ENCODE data around the gene PEX16.

The PEX16 gene

GRCh38 chr11:45894555-45895247 lies 23.0 kb downstream of the PEX16 start:
- H3K4me3 ChIP-seq = no peak overlapping the region
- H3K27ac ChIP-seq = no peak overlapping the region
- H3K36me3 ChIP-seq (ENCODE audit: insufficient read depth, low read length) = no peaks in the 10 kb centered on the region
- TF ChIP-seq EZH2 (IDR thresholded peaks at IDR 0.05) (no peak), POLR2AphosphoS5 (IDR thresholded peaks at IDR 0.05; ENCODE audit: borderline replicate concordance, low read depth, low read length) (no peak), FOXP2 (optimal IDR thresholded peaks at IDR 0.05; ENCODE audit: control extremely low read depth, extremely low read length, insufficient read depth) (no peak)
- no peak overlapping the region for H3K9ac ChIP-seq (ENCODE audit: insufficient read length)
- no peak for DNase-seq (ENCODE audit: low read depth, low spot score)
- H3K9me3 ChIP-seq (ENCODE audit: low read depth, low read length) = no peaks in the 10 kb centered on the region

GRCh38 chr11:45892856-45893255 lies 24.8 kb downstream of the PEX16 start:
- no peaks in the 10 kb centered on the region for H3K9me3 ChIP-seq (ENCODE audit: low read depth, low read length)
- H3K36me3 ChIP-seq (ENCODE audit: insufficient read depth, low read length) = no peaks in the 10 kb centered on the region
- no peak overlapping the region for H3K27ac ChIP-seq
- TF ChIP-seq EZH2 (IDR thresholded peaks at IDR 0.05) = no peak
- TF ChIP-seq POLR2AphosphoS5 (IDR thresholded peaks at IDR 0.05; ENCODE audit: borderline replicate concordance, low read depth, low read length) = no peak
- TF ChIP-seq FOXP2 (optimal IDR thresholded peaks at IDR 0.05; ENCODE audit: control extremely low read depth, extremely low read length, insufficient read depth) = no peak
- no peak overlapping the region for H3K4me3 ChIP-seq
- no peak overlapping the region for H3K9ac ChIP-seq (ENCODE audit: insufficient read length)
- no peak for DNase-seq (ENCODE audit: low read depth, low spot score)

GRCh38 chr11:45890886-45891550 lies 26.7 kb downstream of the PEX16 start:
- H3K4me3 ChIP-seq = no peak overlapping the region
- H3K36me3 ChIP-seq (ENCODE audit: insufficient read depth, low read length) = no peaks in the 10 kb centered on the region
- no peak overlapping the region for H3K27ac ChIP-seq
- no peaks in the 10 kb centered on the region for H3K9me3 ChIP-seq (ENCODE audit: low read depth, low read length)
- no peak for DNase-seq (ENCODE audit: low read depth, low spot score)
- TF ChIP-seq POLR2AphosphoS5 (IDR thresholded peaks at IDR 0.05; ENCODE audit: borderline replicate concordance, low read depth, low read length) (no peak), FOXP2 (optimal IDR thresholded peaks at IDR 0.05; ENCODE audit: control extremely low read depth, extremely low read length, insufficient read depth) (no peak), EZH2 (IDR thresholded peaks at IDR 0.05) (no peak)
- no peak overlapping the region for H3K9ac ChIP-seq (ENCODE audit: insufficient read length)

- Histone ChIP-seq H3K4me3 (no peak overlapping the region), H3K9me3 (ENCODE audit: low read depth, low read length) (no peaks in the 10 kb centered on the region), H3K9ac (ENCODE audit: insufficient read length) (no peak overlapping the region), H3K36me3 (ENCODE audit: insufficient read depth, low read length) (no peaks in the 10 kb centered on the region), H3K27ac (no peak overlapping the region)
- DNase-seq (ENCODE audit: low read depth, low spot score) = no peak
- TF ChIP-seq EZH2 (IDR thresholded peaks at IDR 0.05) (no peak), FOXP2 (optimal IDR thresholded peaks at IDR 0.05; ENCODE audit: control extremely low read depth, extremely low read length, insufficient read depth) (no peak), POLR2AphosphoS5 (IDR thresholded peaks at IDR 0.05; ENCODE audit: borderline replicate concordance, low read depth, low read length) (no peak)
These were observed 27.7 kb downstream of the PEX16 start for GRCh38 chr11:45889966-45890365.

- H3K9me3 ChIP-seq (ENCODE audit: low read depth, low read length) = no peaks in the 10 kb centered on the region
- H3K36me3 ChIP-seq (ENCODE audit: insufficient read depth, low read length) = no peaks in the 10 kb centered on the region
- no peak overlapping the region for H3K27ac ChIP-seq
- H3K9ac ChIP-seq (ENCODE audit: insufficient read length) = no peak overlapping the region
- no peak for DNase-seq (ENCODE audit: low read depth, low spot score)
- TF ChIP-seq EZH2 (IDR thresholded peaks at IDR 0.05) (no peak), POLR2AphosphoS5 (IDR thresholded peaks at IDR 0.05; ENCODE audit: borderline replicate concordance, low read depth, low read length) (no peak), FOXP2 (optimal IDR thresholded peaks at IDR 0.05; ENCODE audit: control extremely low read depth, extremely low read length, insufficient read depth) (no peak)
- no peak overlapping the region for H3K4me3 ChIP-seq
These were observed 28.1 kb downstream of the PEX16 start for GRCh38 chr11:45889555-45889954.

- Histone ChIP-seq H3K9me3 (ENCODE audit: low read depth, low read length) (no peaks in the 10 kb centered on the region), H3K4me3 (no peak overlapping the region), H3K36me3 (ENCODE audit: insufficient read depth, low read length) (no peaks in the 10 kb centered on the region), H3K27ac (no peak overlapping the region), H3K9ac (ENCODE audit: insufficient read length) (no peak overlapping the region)
- no peak for DNase-seq (ENCODE audit: low read depth, low spot score)
- TF ChIP-seq POLR2AphosphoS5 (IDR thresholded peaks at IDR 0.05; ENCODE audit: borderline replicate concordance, low read depth, low read length) (no peak), EZH2 (IDR thresholded peaks at IDR 0.05) (no peak), FOXP2 (optimal IDR thresholded peaks at IDR 0.05; ENCODE audit: control extremely low read depth, extremely low read length, insufficient read depth) (no peak)
These were observed 30.1 kb downstream of the PEX16 start for GRCh38 chr11:45887587-45887986.

GRCh38 chr11:45886816-45887520 lies 30.7 kb downstream of the PEX16 start:
- Histone ChIP-seq H3K4me3 (no peak overlapping the region), H3K9ac (ENCODE audit: insufficient read length) (no peak overlapping the region)
- no peak for TF ChIP-seq POLR2AphosphoS5 (IDR thresholded peaks at IDR 0.05; ENCODE audit: borderline replicate concordance, low read depth, low read length)
- no peak for TF ChIP-seq FOXP2 (optimal IDR thresholded peaks at IDR 0.05; ENCODE audit: control extremely low read depth, extremely low read length, insufficient read depth)
- TF ChIP-seq EZH2 (IDR thresholded peaks at IDR 0.05) = no peak

More at GRCh38 chr11:45886816-45887520, 30.7 kb downstream of the PEX16 start:
- no peak overlapping the region for H3K27ac ChIP-seq
- DNase-seq (ENCODE audit: low read depth, low spot score) = no peak
- no peaks in the 10 kb centered on the region for H3K9me3 ChIP-seq (ENCODE audit: low read depth, low read length)
- H3K36me3 ChIP-seq (ENCODE audit: insufficient read depth, low read length) = no peaks in the 10 kb centered on the region

All from SK-N-MC (cell line).